ENCODE data around the gene ATG3.

The ATG3 gene

DNA sequence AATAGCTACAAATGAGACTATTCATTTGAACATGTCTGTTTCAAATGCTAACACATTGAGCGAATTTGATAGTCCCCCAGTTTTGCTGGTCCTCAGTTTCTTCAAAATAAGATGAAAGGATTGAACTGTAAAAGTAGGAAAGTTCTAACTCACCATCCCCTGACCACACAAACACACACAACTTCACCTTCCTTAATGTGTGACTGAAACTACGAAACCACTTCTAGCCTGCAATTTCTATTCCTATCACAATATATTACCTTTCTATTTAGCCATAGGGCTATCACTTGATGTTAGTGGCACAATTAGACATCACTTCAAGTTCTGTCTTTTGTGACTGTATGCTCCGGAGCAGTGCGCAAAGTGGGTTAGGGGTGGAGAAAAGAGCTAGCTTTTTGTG lies 77.4 kb downstream of the ATG3 start:
- H3K27me3 ChIP-seq (replicated peaks), result no peaks in the 10 kb centered on the region
- H3K36me3 ChIP-seq (replicated peaks), result no peaks in the 10 kb centered on the region
- H3K4me3 ChIP-seq (ENCODE audit: low read depth, low read length), result no peak overlapping the region
- TF ChIP-seq CTCF (IDR thresholded peaks at IDR 0.05; ENCODE audit: low read depth, low read length, missing control alignments), result no peak
- in situ Hi-C loops (cut with HindIII; ENCODE audit: low pct_ligation_motif_present, low sequenced_read_pairs), result no loop called here
- DNase-seq, result no peak
- H3K27ac ChIP-seq, result no peak overlapping the region

GRCh38 chr3:112482675-112483074 lies 79.1 kb downstream of the ATG3 start:
- no peak for DNase-seq
- no peak overlapping the region for H3K27ac ChIP-seq
- in situ Hi-C loops (cut with HindIII; ENCODE audit: low pct_ligation_motif_present, low sequenced_read_pairs), result no loop called here
- H3K27me3 ChIP-seq (replicated peaks), result no peaks in the 10 kb centered on the region
- no peak overlapping the region for H3K4me3 ChIP-seq (ENCODE audit: low read depth, low read length)
- no peaks in the 10 kb centered on the region for H3K36me3 ChIP-seq (replicated peaks)
- TF ChIP-seq CTCF (IDR thresholded peaks at IDR 0.05; ENCODE audit: low read depth, low read length, missing control alignments), result no peak
